HG03039 (cell line): Measurements from ENCODE around the gene RPL27A.

Experiments
- ATAC-seq: cut with Tn5 transposase; IDR thresholded peaks from one replicate; pipeline ENCODE4 v1.9.1; 2021; ENCODE audit warnings: mild to moderate bottlenecking, moderate library complexity; ENCODE audit not compliant: unreplicated experiment

RPL27A gene

GRCh38 chr11:8698917-8699441, 16.4 kb downstream of the RPL27A start:
- ATAC-seq, result no peak

- no peak for ATAC-seq
Measured at GRCh38 chr11:8699903-8700302, 17.3 kb downstream of the RPL27A start.

GRCh38 chr11:8701891-8702597, 19.5 kb downstream of the RPL27A start:
- ATAC-seq, result no peak

GRCh38 chr11:8702598-8702915, 20.0 kb downstream of the RPL27A start:
- no peak for ATAC-seq

- ATAC-seq, result no peak
Measured at GRCh38 chr11:8704136-8704535, 21.5 kb downstream of the RPL27A start.

- ATAC-seq, result no peak
Measured at GRCh38 chr11:8705146-8705545, 22.6 kb downstream of the RPL27A start.

GRCh38 chr11:8706673-8707432, 24.3 kb downstream of the RPL27A start:
- no peak for ATAC-seq

GRCh38 chr11:8707541-8708191, 25.1 kb downstream of the RPL27A start:
- ATAC-seq, result no peak

- ATAC-seq, result no peak
Measured at GRCh38 chr11:8709002-8709672, 26.5 kb downstream of the RPL27A start.

GRCh38 chr11:8709777-8710176, 27.2 kb downstream of the RPL27A start:
- no peak for ATAC-seq

- no peak for ATAC-seq
Measured at GRCh38 chr11:8711895-8712442, 29.4 kb downstream of the RPL27A start.

GRCh38 chr11:8712506-8712905, 29.9 kb downstream of the RPL27A start:
- no peak for ATAC-seq

GRCh38 chr11:8713760-8714454, 31.3 kb downstream of the RPL27A start:
- no peak for ATAC-seq

- no peak for ATAC-seq
Measured at GRCh38 chr11:8714622-8715225, 32.1 kb downstream of the RPL27A start.

GRCh38 chr11:8715501-8715900, 32.9 kb downstream of the RPL27A start:
- no peak for ATAC-seq

- no peak for ATAC-seq
Measured at GRCh38 chr11:8717544-8717875, 34.9 kb downstream of the RPL27A start.

GRCh38 chr11:8717876-8718753, 35.5 kb downstream of the RPL27A start:
- ATAC-seq, result no peak

- no peak for ATAC-seq
Measured at GRCh38 chr11:8719211-8719649, 36.6 kb downstream of the RPL27A start.

- ATAC-seq, result no peak
Measured at GRCh38 chr11:8719721-8720120, 37.1 kb downstream of the RPL27A start.
